ENCODE results near the gene ETS2.
A peak's percentile ranks its signal among the peaks of the same experiment; 100 is the strongest.

Gene ETS2

DNA sequence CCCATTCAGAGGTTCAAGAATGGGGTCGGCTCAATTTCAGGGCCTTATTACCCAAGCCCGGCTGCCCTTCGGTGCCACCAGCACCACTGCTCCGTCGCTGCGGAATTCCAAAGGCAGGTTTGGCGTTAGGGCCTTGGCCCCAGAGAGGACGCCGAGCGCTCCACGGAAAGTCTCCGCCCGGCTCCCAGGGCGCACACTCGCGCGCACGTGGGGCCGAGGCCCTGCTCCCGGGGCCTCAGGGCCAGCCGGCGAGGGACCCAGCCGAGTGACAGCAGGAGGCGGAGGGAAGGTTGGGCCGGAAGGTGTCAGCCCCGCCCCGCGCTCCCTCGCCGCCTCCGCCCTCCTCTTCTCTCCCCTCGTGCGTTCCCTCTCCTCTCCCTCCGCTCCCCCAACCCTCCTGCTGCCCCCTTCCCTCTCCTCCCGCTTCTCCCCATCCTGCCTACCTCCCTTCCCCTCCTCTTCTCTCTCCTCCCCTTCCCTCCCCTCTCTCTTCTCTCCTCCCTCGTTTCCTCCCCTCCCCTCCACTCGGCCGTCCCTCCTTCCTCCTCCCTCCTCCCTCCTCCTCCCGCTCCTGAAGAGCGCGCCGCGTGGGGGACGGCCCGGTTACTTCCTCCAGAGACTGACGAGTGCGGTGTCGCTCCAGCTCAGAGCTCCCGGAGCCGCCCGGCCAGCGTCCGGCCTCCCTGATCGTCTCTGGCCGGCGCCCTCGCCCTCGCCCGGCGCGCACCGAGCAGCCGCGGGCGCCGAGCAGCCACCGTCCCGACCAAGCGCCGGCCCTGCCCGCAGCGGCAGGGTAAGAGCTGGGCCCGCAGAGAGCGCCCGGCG, at the start of gene ETS2:
Gene ETS2, plus strand, starts transcription at position 602 of the 825 bp plus-strand sequence. CDS start 4,106 bp downstream, outside the sequence.
- TF ChIP-seq, protein P1, sequence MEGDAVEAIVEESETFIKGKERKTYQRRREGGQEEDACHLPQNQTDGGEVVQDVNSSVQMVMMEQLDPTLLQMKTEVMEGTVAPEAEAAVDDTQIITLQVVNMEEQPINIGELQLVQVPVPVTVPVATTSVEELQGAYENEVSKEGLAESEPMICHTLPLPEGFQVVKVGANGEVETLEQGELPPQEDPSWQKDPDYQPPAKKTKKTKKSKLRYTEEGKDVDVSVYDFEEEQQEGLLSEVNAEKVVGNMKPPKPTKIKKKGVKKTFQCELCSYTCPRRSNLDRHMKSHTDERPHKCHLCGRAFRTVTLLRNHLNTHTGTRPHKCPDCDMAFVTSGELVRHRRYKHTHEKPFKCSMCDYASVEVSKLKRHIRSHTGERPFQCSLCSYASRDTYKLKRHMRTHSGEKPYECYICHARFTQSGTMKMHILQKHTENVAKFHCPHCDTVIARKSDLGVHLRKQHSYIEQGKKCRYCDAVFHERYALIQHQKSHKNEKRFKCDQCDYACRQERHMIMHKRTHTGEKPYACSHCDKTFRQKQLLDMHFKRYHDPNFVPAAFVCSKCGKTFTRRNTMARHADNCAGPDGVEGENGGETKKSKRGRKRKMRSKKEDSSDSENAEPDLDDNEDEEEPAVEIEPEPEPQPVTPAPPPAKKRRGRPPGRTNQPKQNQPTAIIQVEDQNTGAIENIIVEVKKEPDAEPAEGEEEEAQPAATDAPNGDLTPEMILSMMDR (IDR thresholded peaks at IDR 0.05; ENCODE audit: insufficient read depth, low read depth, low read length, missing control alignments) = no peak
- DNase-seq (ENCODE audit: low read depth) = peak; percentile 97
- peak within 1 kb of the TSS; percentile 99 for H3K4me3 ChIP-seq (ENCODE audit: low read length)

DNA sequence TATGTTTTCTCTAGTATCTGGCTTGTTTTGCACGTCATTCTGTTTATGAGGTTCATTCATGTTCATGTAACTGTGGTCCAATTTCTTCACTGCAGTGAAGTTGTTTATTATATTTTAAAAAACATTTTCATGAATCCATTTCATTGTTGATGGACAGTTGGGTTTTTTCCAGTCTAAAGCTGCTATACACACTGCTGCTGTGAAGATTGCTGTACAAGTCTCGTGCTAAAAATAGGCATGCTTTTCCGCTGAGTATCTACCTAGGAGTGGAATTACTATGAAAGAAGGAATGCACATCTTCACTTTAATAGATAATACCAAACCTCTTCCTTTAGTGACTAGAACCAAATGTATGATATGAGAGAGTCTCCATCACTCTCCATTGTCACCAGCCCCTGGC, 49.0 kb upstream of the ETS2 start:
- H3K4me3 ChIP-seq (ENCODE audit: low read length) = no peak overlapping the region
- peak; percentile 34 for DNase-seq (ENCODE audit: low read depth)
- TF ChIP-seq, protein P1 (IDR thresholded peaks at IDR 0.05; ENCODE audit: insufficient read depth, low read depth, low read length, missing control alignments) = no peak

DNA sequence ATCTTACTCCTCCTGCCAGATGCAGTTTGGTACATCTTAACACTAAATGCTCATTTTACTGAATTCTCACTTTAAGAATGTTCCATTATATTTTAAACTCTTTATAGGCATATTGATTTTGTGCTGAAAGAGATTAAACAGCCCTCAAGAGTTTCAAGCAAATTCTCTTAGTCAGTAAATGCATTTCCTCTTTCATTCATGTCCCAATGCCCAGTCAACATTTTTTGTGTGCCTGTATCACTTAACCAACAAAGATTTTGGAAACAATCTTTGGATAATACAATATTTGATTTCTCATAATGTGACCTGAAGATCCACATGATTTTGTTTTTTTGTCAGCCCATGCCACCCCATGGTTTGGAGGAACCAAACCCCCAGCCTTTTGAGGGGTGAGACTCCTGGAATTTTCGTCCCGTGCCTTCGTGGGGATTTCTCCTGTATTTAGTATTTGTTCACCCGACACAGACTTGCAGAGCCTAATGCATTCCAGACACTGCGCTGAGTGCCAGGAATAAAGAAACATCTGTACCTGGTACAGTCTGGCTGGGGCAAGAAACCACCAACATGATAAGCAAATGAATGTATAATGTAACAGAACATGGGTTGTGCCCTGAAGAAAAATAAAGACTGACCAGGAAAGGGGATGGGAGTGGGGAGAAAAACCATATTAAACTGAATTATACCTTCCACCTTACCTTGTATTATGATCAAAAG, 47.1 kb upstream of the ETS2 start:
- H3K4me3 ChIP-seq (ENCODE audit: low read length) = no peak overlapping the region
- TF ChIP-seq, protein P1 (IDR thresholded peaks at IDR 0.05; ENCODE audit: insufficient read depth, low read depth, low read length, missing control alignments) = no peak
- DNase-seq (ENCODE audit: low read depth) = no peak

DNA sequence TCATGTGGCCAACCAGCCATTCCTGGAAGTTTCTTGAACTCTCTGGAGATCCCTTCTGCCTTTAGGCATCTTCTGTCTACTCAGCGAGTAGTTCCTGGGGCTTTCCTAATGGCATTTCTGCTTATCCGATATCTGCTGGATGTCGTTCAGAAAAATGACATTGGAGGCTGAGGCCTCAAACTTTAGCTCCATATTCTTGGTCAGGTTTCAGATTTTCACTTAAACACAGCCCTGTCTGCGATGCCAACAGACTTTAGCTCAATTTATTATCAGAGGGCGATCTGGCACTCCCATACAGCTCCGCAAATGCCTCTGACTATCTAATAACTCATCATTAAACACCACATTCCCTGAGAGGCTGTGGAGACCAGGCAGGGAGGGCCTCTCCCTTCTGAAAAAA, 46.3 kb upstream of the ETS2 start:
- H3K4me3 ChIP-seq (ENCODE audit: low read length) = no peak overlapping the region
- TF ChIP-seq, protein P1 (IDR thresholded peaks at IDR 0.05; ENCODE audit: insufficient read depth, low read depth, low read length, missing control alignments) = no peak
- DNase-seq (ENCODE audit: low read depth) = no peak

DNA sequence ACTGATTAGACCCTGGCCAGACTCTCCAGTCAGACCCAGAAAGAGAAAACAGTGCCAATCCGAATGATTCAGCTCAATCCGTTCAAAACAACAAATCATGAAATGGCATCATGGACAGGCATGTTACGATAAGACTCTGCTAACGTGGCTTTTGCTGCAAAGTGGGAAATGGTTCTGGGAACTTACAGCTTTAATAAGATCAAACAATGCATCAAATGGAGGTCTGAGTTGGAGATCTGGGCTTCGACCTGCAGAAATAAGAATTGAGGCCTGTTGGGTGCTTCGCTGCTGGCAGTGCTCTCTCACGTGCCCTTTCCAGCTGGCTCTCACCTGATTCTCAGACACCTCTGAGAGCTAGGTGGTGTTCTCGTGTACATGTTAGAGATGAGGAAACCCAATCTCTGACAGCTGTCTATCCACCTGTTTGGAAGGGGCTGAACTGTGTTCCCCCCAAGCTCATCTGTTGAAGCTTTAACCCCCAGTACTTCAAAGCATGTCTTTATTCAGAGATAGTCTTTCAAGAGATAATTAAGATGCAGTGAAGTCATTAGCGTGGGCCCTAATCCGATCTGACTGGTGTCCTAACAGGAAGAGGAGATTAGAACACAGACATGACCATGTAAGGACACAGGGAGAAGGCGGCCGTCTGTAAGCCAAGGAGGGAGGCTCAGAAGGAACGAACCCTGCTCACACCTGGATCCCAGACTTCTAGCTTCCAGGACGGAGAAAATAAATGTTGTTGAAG, 45.5 kb upstream of the ETS2 start:
- no peak for DNase-seq (ENCODE audit: low read depth)
- no peak overlapping the region for H3K4me3 ChIP-seq (ENCODE audit: low read length)
- TF ChIP-seq, protein P1 (IDR thresholded peaks at IDR 0.05; ENCODE audit: insufficient read depth, low read depth, low read length, missing control alignments) = no peak

DNA sequence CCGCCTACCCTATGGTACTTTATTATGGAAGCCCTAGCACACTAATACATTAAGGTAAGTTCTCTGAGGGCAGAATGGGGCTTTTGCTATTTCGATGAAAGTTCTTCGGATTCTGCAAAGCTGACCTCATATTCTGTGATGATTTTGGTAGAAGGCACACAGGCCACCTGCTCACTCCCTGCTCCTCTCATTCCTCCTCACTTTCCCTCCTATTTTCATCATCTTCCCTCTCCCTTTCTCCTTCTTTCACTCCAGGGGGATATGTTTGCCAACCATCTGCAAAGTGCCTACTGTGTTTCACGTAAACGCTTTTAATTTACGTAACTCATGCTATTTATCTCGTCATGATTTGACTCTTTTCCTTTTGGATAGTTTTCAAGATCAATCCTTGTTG, 45.0 kb upstream of the ETS2 start:
- no peak for DNase-seq (ENCODE audit: low read depth)
- H3K4me3 ChIP-seq (ENCODE audit: low read length) = no peak overlapping the region
- TF ChIP-seq, protein P1 (IDR thresholded peaks at IDR 0.05; ENCODE audit: insufficient read depth, low read depth, low read length, missing control alignments) = no peak

Measured in epithelial cell of esophagus (primary cell).